HG03097 (cell line): ENCODE results near the gene SELPLG.
A peak's percentile ranks its signal among the peaks of the same experiment; 100 is the strongest.
"Not testable (repeated sequence)": the region's sequence is repeated elsewhere in the genome, so short reads cannot be mapped to it uniquely, and the experiment has no call there.

Experiments
- ATAC-seq: cut with Tn5 transposase; IDR thresholded peaks from one replicate; pipeline ENCODE4 v1.9.1; 2021; ENCODE audit not compliant: unreplicated experiment, low FRiP score

SELPLG gene, protein sequence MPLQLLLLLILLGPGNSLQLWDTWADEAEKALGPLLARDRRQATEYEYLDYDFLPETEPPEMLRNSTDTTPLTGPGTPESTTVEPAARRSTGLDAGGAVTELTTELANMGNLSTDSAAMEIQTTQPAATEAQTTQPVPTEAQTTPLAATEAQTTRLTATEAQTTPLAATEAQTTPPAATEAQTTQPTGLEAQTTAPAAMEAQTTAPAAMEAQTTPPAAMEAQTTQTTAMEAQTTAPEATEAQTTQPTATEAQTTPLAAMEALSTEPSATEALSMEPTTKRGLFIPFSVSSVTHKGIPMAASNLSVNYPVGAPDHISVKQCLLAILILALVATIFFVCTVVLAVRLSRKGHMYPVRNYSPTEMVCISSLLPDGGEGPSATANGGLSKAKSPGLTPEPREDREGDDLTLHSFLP

DNA sequence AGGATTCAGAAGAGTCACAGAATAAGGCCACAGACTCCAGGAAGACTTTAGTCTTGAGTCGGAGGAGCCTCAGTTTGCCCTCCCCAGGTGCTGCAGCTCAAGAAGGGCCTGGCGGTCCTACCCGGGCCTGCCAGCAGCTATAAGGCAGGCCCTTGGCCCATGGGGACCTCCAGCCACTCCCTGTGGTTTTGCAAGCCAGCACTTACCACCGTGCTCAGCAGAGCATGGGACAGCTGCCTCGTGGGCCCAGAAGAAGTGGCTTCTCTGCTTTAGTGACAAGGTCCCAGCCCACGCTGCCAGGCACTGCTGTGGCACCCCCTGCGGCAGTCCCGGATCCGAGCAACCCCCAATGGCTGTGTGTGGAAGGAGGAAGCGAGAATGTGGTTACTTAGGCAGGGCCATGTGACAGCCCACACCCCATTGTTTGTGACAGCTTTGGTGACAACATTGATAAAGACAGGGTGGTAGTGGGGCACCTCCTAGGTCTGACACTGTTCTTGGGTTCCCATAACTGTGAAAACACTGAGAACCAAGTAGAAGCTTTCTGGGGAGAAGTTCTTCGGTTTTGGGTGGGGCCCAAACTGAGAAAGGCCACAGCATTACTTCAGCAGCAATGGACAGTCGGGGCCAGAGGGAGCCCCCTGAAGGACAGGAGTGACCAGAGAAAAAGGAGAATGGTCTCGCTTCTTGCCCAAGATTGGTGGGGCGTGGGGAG, at the start of gene SELPLG:
TSS of gene SELPLG (minus strand) at position 361 of the 715 bp plus-strand sequence. CDS start 9,587 bp downstream, outside the sequence.
- peak; percentile 43 for ATAC-seq

DNA sequence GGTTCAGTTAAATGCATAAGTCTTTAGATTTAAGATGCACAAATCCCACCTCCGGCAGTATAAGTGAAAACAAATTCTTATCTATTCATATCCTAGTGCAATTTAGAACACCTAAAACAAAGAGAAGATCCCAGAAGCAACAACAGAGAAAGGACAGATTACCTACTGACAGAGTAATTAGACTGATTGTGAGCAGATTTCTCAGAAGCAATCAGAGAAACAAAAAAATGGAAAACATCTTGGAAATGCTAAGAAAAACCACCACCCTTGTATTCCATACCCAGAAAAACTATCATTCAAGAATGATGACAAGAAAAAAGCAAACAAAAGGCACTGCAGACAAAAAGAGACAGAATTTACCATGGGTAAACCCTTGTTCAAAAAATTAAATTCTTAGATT, 47.6 kb upstream of the SELPLG start:
- ATAC-seq: no peak

DNA sequence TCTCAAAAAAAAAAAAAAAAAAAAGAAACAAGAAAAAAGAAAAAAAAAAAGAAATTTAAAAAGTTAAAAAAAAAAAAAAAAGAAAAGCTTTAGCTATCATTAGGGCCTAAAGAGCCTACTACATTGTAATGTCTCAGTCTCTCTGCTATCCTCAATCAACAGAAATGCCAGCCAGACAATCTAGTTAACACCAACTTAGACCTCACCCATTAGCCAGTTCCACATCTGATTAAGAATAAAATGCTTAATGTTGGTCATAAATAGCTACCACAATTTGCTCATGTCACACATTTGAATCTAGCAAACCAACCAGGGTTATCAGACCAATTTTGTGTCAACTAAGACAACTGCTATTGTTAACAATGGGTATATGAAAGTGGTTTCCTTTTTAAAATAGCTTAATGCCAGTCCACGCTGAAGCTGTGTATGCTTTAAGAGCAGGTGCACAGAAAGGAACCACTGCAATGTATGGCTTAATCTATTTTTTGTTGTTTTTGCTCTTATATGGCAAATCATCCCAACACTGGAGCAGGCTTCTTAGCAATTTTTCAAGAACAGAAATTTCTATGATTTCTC, 45.5 kb upstream of the SELPLG start:
- no peak for ATAC-seq

DNA sequence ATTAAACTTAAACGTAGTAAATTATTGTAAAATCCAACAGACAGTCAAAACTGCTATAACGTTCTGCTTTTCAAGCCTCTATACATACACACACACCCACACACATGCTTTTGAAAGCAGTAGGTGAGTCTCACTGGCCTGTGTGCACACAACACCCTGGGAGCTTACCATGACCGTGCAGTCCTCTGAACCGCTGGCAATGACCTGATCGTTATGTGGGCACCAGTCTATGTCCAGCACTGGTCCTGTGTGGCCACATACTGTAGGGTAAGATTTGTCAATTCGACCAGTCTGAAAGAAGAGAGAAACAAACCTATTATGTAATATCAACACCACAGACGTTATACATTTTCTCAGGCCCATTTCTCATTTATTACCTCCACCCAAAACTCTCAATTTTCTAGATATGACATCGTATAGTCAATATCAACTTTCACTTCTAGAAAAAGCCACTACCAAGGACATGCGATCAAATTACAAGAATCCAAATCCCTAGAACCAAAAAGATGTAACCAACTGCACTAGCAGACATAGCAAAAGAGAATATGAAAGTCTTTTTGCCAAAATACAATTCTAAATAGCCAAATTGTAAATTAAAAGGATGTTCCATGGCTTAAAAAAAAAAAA, 44.5 kb upstream of the SELPLG start:
- no peak for ATAC-seq

DNA sequence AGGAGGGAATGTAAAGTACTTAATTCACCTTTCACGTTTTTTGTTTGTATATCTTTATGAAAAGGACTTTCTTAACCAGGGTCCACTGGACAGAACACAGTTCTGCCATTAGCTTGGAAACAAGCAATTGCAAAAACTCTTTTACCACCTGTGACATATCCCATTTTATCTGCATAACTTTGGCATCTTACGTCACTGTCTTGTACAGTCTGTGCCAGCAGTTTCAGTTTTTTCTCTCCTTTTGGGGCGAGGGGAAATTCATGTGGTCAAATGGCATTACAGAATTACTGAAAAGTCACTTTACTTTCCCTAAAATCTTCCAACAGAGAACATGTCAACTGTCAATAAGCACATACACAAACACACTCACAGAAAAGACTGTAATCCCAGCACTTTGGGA, 43.7 kb upstream of the SELPLG start:
- ATAC-seq: no peak

DNA sequence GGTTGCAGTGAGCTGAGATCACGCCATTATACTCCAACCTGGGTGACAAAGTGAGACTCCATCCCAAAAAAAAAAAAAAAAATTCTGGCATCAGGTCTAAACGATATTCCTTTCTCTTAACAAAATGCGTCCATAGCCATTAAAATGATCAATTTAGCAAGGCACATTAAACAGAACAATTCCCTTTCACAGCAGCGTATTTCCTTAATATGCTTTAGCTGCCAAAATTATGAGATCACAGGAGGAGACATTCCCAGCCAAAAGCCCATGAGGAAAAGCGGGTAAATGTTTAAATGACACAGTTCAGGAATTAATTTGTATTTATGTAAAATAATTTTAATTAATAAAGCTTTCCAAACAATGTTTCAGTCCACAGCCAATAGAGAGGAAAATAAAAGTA, 43.0 kb upstream of the SELPLG start:
- no peak for ATAC-seq

DNA sequence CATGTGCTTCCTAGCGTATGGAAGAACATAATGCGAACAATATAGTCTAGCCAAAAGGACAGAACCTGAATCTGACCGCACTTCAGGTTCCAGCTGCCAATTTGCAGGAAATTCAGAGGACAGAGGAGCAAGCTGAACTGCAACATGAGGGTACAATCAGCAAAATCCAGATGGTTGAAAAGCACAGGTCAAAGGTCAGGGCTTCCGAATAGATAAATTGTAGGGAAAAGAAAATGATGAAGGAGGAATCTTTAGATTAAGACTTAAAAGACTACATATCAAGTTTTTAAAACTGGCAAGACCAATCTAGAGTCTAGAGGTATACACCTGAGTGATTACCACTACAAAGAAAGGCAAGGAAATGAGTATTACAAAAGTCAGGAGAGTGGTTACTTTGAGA, 42.1 kb upstream of the SELPLG start:
- ATAC-seq: no peak

DNA sequence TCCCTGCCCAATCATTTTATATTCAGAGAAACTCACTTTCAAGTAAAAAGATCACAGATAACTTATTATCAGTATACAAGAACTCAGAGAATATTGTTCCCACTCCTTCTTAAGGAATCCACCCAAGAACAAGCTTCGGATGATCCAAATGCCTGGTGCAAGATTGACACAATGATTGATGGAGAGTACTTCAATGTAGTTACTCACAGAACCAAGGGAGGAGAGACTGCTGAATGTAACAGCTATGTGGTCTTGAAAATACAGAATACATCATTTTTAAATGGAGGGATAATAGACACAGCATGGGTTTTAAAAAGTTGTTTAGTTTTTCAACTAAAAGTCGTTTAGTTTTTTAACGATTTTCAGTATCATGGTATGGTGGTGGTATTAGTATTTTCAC, 38.4 kb upstream of the SELPLG start:
- no peak for ATAC-seq

DNA sequence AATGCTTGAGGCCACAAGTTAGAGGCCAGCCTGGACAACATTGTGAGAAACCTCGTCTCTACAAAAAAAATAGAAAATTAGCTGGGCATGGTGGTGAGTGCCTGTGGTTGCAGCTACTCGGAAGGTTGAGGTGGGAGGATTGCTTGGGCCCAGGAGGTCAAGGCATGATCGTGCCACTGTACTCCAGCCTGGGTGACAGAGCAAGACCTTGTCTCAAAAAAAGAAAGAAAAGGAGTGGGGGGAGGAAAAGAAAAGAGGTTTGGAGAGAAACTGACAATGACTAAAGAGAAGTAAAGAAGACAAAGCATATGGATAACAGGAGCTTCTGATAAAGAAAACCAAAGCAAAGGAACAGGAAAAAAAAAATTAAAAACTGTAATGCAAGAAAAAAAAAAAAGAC, 37.4 kb upstream of the SELPLG start:
- no peak for ATAC-seq

DNA sequence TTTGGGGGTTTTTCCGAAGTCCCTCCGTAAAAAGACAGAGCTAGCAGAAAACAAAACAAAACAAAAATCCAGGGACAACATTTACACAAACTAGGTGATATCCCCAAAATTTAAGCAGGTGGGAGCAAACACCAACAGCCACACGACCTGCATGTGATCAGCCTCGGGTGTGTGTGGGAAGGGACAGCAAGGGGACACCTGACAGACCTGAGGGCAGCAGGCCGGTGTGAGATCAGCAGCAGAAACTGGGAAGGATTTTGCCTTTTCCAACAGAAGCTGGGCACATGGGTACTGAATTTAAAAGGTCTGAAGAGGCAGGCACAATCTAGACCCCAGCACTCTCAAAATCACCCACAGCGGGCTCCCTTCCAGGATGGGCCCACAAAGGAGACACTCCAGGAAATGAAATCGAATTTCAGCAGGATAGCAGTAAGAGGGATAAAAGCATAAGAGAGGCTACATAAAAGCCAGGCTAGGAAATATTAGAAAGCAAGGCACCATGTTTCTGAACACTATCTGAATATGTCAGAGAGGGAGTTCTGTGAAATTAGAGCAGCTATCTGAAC, 36.5 kb upstream of the SELPLG start:
- no peak for ATAC-seq

DNA sequence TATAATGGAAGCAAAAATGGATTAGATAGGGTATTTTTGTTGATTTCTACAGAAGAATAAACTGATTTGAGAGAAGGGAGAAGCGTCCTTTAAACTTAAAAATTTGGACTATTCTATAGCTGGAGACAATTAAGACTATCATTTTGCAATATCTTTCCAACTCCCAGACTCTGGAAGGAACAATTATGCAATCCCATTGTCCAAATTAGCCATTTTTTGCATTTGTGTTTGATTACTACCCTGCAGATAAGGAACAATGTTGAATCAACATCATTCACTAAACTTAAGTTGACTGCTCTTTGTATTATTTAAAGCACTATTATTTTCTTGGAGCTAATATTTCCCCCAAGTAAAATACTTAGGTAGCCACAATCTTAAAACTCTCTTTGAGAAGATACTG, 34.8 kb upstream of the SELPLG start:
- no peak for ATAC-seq

DNA sequence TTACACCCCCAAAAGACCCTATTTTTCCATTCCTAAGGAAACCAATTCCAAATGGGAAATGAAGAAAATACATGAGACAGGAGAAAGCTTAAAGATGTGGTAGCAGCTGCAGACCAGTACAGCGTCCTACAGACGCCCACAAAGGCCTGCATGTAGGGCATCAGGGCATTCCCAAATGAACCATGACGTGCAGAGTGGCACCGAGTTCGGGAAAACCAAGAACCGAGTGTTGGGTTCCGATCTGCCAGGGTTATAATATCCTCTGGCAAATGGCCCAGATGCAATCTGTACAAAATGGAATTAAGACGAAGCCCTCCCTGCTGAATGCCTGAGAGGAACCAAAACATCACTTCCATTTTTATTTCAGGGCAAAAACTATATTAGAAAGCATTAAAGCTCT, 34.4 kb upstream of the SELPLG start:
- ATAC-seq: no peak

DNA sequence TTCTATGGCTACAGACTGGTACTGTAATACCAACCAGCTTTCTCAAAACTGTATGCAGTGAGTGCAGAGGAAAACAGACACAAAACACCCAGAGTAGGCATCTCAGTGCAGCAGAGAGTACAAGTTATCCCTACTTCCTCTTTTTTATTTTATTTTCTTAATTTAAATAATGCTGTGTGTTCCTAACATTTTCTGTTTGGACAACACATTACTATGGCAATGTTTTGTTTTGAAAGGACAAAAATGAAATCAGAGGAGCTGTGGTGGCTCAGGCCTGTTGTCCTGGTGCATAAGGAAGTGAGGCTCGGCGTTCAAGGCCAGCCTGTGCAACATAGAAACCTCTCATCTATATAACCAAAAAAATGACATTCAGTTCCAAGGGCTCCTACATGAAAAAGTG, 33.7 kb upstream of the SELPLG start:
- no peak for ATAC-seq

DNA sequence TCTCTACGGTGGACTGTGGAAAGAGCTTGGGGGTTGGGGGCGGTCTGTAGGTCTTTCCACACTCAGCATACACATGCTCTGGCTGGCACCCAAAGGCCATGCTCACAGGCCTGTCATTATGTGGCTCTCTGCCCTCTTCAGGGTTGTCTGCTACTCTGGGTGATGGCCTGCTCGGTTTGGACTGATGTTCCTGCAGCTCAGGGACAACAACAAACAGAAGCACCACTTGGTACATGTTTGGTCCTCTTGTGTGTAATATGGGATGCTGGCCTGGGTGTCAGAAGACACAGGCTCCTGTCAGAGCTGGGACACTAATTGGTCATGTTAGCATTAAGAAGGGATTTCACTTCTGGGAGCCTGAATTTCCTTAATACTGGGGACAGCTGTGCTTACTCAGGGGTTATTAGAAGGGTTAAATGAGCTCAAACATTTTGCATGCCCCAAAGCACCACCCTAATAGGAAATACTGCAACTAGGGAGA, 32.7 kb upstream of the SELPLG start:
- no peak for ATAC-seq

DNA sequence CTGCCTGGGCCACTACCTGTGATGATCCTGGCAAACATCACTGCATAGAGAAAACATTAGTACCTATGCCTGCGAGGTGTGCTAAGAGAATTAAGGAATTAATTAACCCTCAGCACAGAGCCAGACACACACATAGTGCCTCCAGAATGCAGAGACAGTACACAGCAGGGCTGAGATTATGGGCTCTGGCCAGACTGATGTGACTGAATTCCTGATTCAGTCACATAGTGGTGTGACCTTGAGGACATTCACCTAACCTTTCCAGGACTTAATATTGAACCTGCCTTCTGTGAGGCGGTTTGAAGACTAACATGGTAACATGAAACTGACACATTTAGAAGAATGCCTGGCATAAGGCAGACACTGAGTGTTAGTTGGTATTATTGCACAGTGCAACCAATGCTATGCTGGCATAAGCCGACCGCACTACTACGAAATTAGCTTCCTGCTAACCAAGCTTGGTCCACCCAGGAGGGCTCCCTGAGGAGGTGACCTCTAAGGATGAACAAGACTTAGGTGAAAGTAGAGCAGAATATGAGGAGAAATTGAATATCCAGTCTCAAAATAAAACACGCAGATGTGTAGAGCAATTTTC, 32.0 kb upstream of the SELPLG start:
- ATAC-seq: no peak

DNA sequence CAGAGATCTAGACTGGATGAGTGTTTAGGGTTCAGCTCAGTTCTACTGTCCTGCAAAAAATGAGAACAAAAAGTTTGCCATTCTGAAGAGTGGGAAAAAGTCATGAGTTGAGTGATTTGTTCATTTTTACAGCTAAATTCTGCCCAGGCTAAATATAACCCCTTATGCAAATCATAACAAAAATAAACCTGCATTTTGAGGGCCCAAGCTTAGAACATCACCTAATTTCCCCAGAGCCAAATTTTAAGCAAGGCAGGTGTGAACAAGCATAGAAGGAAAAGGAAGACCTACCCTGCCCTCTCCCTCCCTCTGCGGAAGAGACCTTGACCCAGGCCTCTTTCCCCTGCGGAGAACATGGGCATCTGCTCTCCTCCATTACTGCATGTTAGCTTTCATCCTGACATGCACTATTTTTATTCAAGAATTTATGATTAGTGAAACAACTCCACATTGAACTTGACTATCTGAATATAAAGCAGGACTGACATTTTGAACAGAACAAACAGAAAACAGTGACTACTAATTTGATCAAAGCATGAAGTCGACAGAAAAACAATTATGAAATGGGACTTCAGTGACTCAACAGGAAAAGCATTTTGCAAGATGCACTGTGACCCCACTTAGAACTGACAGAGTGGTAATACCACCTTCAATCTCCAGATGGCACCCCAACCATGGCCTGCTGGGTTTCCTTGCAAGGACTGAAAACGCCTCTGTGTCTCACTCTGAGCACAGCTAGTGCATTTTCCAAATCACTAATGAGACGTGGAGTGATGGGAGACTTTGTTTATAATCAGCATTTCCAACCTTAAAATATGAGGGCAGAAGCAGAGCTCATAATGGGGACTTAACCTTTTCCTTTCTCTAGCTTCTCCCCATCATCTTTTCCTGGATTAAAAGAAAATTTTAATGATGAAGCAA, 30.9 kb upstream of the SELPLG start:
- peak; percentile 69 for ATAC-seq

DNA sequence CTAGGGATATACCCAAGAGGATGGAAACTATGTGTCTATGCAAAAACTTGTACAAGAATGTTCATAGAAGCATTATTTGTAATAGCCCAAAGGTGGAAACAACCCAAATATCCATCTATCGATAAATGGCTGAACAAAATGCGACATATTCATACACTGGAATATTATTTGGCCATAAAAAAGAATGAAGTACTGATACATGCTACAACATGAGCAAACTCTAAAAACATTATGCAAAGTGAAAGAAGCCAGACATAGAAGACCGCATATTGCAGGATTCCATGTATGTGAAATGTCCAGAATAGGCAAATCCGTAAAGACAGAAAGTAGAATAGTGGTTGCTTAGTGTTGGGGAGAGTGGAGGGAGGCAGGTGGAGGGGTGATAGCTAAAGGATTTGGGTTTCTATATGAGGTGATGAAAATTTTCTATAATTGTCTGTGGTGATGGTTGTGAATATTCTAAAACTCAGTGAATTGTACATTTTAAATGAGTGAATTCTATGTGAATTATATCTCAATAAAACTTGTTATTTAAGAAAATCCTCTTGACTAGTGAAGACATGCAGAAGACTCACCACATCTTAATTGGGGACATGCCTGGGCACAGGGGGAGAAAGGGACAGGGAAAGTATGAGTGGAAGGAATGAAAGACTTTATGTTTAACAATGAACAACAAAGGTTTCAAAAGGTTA, 29.8 kb upstream of the SELPLG start:
- no peak for ATAC-seq

DNA sequence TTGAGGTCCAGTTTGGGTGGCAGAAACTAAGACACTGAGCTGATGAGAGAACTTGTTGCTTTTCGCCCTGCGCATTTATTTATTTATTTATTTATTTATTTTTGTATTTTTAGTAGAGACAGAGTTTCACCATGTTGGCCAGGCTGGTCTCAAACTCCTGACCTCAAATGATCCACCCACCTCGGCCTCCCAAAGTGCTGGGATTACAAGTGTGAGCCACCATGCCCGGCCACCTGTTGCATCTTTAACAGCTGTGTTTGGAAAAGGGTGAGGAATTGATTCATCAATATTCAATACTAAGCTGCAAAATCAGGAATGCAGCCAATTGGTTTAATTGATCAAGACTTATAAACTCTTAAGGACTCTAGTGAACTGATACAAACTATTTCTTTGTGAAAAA, 24.4 kb upstream of the SELPLG start:
- ATAC-seq: not testable (repeated sequence)
